Measurements from ENCODE around the gene FNBP1. TPM values are rescaled to one million over a fixed set of nuclear protein-coding genes. Genes with fewer than 3 reads are reported as not detected.

The FNBP1 gene
- 10 to 100 TPM; 30.4 to 51.8 TPM for total RNA-seq
- polyA plus RNA-seq (ENCODE audit: insufficient read length in 6 of 6) = 10 to 100 TPM; 33.3 to 40.5 (median 34.4) TPM
- long read RNA-seq, donor 1, partial matches to known transcripts = 44 of 44 reads
- long read RNA-seq, donor 1, other reads (novel, unspliced or antisense) = 0 of 44 reads
- long read RNA-seq, donor 2, partial matches to known transcripts = 20 of 20 reads
- long read RNA-seq, donor 2, other reads (novel, unspliced or antisense) = 0 of 20 reads
- long read RNA-seq, donor 3, full-length matches to known transcripts = 1 of 1 reads
- long read RNA-seq, donor 3, partial matches to known transcripts = 0 of 1 reads
- long read RNA-seq, donor 3, other reads (novel, unspliced or antisense) = 0 of 1 reads
- long read RNA-seq, donor 4, partial matches to known transcripts = 3 of 4 reads
- long read RNA-seq, donor 4, other reads (novel, unspliced or antisense) = 1 of 4 reads
- long read RNA-seq, donor 5, full-length matches to known transcripts = 2 of 14 reads
- long read RNA-seq, donor 5, partial matches to known transcripts = 7 of 14 reads
- long read RNA-seq, donor 5, other reads (novel, unspliced or antisense) = 5 of 14 reads
- long read RNA-seq, donor 6 = 0 reads
- long read RNA-seq, donor 7 = 0 reads
- long read RNA-seq, donor 8, partial matches to known transcripts = 0 of 7 reads
- long read RNA-seq, donor 8, other reads (novel, unspliced or antisense) = 7 of 7 reads
- long read RNA-seq, donor 9 = 0 reads
- long read RNA-seq, donor 10, partial matches to known transcripts = 11 of 16 reads
- long read RNA-seq, donor 10, other reads (novel, unspliced or antisense) = 5 of 16 reads
- long read RNA-seq, donor 11, partial matches to known transcripts = 12 of 12 reads
- long read RNA-seq, donor 11, other reads (novel, unspliced or antisense) = 0 of 12 reads
- long read RNA-seq, donor 12, full-length matches to known transcripts = 2 of 2 reads
- long read RNA-seq, donor 12, partial matches to known transcripts = 0 of 2 reads
- long read RNA-seq, donor 12, other reads (novel, unspliced or antisense) = 0 of 2 reads

DNA sequence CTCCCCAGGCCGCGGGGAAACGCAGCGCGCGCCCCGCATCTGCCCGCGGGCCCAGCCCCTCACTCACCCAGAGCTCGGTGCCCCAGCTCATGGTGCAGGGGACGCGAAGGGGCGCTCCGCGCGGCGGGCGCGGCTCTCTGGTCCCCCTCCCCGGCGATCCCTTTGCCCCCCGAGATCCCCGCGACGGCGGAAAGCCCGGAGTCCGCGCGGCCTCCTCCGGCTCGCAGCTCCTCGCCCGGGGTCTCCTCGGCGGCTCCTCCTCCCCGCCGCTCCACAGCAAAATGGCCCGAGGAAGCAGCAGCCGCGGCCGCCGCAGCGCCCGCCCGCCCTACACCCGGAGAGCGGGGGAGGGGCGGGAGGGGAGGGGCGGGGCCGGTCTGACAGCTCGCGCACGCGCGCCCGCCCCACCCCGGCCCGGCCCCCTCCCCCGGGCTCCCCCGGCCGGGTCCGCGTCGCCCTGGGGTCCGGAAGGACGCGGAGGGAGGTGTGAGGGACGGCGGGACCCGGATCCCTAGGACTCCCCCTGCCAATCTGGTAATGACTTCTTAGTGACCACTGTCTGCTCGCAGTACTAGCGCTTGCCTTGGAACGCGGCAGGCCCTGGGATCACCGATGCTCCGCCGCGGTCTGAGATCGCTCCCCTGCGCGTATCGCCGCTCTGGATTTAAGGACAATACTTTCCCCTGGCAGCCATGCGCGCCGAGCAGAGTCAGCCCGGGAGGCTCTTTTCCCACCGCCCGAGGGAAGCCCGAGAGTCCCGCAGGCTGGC, at the start of gene FNBP1:
TSS of gene FNBP1 (minus strand) at position 305 of the 769 bp plus-strand sequence. CDS start at position 91, 214 bp downstream.
- no peaks in the 10 kb centered on the region for H3K9me3 ChIP-seq
- DNase-seq (peak; percentile 79 to 94 (median 86)), ATAC-seq (peak; percentile 94)
- TF ChIP-seq, protein P1, sequence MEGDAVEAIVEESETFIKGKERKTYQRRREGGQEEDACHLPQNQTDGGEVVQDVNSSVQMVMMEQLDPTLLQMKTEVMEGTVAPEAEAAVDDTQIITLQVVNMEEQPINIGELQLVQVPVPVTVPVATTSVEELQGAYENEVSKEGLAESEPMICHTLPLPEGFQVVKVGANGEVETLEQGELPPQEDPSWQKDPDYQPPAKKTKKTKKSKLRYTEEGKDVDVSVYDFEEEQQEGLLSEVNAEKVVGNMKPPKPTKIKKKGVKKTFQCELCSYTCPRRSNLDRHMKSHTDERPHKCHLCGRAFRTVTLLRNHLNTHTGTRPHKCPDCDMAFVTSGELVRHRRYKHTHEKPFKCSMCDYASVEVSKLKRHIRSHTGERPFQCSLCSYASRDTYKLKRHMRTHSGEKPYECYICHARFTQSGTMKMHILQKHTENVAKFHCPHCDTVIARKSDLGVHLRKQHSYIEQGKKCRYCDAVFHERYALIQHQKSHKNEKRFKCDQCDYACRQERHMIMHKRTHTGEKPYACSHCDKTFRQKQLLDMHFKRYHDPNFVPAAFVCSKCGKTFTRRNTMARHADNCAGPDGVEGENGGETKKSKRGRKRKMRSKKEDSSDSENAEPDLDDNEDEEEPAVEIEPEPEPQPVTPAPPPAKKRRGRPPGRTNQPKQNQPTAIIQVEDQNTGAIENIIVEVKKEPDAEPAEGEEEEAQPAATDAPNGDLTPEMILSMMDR (IDR thresholded peaks at IDR 0.05) = no peak
- H3K4me3 ChIP-seq = peak within 1 kb of the TSS; percentile 67 to 85
- intact Hi-C loops (cut with DNase I) = loop anchor here in 1 of 2 donors (10.0 kb wide), 1 partner anchor 158 kb away; no protein-coding TSS in a partner anchor
- H3K27ac ChIP-seq = peak within 1 kb of the TSS; percentile 93 to 94
- H3K36me3 ChIP-seq = no peaks in the 10 kb centered on the region
- peaks cover 6 to 70% of the 10 kb centered on the region in 2 donors for H3K4me1 ChIP-seq
- no peaks in the 10 kb centered on the region for H3K27me3 ChIP-seq

DNA sequence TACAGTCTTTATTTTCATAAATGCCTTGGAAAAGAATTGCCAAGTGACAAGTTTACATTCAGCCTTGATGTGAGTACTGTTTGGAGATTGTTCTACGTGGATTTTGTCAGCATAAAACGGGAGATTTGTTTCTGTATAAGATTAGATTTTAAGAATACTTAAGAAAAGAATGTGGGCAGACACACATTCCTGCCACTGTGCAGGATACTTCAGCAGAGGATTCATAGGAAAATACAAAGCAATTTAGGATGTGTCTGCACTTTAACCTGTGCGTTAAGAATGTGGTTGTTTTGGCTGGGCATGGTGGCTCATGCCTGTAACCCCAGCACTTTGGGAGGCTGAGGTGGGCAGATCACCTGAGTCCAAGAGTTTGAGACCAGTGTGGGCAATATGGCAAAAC, 47.9 kb upstream of the FNBP1 start:
- H3K36me3 ChIP-seq = peaks cover 0 to 93% of the 10 kb centered on the region in 2 donors
- ATAC-seq = peak; percentile 67

DNA sequence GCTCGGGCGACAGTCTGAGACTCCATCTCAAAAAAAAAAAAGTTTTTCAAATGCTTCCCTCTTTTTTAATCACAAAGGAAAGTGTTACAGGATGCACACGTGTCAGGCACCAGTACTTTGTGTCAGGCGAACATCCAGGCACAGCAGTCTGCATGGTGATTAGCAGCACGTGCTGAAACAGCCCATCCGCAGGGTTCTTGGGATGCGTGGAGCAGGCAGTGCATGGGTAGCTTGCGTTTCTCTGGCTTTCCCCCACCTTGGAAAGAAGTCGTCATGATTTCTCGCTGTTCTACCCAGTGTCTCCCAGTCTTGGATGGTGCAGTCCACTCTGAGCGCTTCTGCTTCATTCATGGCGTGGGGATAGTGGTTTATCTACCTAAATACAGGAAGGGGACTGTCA, 46.2 kb upstream of the FNBP1 start:
- no peak overlapping the region for H3K4me3 ChIP-seq
- ATAC-seq (no peak), DNase-seq (no peak)
- H3K4me1 ChIP-seq = no peaks in the 10 kb centered on the region
- no peaks in the 10 kb centered on the region for H3K9me3 ChIP-seq
- peaks cover 0 to 85% of the 10 kb centered on the region in 2 donors for H3K36me3 ChIP-seq
- no peaks in the 10 kb centered on the region for H3K27me3 ChIP-seq
- TF ChIP-seq, protein P1 (IDR thresholded peaks at IDR 0.05) = no peak
- H3K27ac ChIP-seq = no peak overlapping the region
- intact Hi-C loops (cut with DNase I) = no loop called here

More for the DNA sequence above, 47.9 kb upstream of the FNBP1 start:
- TF ChIP-seq, protein P1 (IDR thresholded peaks at IDR 0.05) = no peak
- Histone ChIP-seq H3K27ac (no peak overlapping the region), H3K4me1 (no peaks in the 10 kb centered on the region), H3K27me3 (no peaks in the 10 kb centered on the region), H3K9me3 (no peaks in the 10 kb centered on the region), H3K4me3 (no peak overlapping the region)
- DNase-seq = no peak
- intact Hi-C loops (cut with DNase I) = no loop called here

DNA sequence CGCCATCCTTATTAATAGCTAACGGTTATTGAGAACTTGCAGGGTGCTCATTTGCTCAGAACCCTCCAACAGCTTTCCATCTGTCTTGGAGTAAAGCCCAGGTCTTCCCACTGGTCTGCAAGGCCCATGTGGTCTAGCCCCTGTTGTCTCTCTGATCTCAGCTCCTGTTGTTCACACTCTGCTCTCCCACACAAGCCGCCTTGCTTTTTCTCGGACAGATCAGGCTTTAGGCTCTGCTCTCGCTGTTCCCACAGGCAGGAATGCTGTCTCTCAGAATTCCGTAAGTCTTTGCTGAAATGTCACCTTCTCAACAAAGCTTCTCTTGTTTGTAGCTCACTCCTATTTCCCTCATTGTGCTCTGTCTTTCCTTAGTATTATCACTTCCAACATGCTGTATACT, 45.1 kb upstream of the FNBP1 start:
- peaks cover 0 to 85% of the 10 kb centered on the region in 2 donors for H3K36me3 ChIP-seq
- TF ChIP-seq, protein P1 (IDR thresholded peaks at IDR 0.05) = no peak
- no peak overlapping the region for H3K4me3 ChIP-seq
- no peaks in the 10 kb centered on the region for H3K9me3 ChIP-seq
- no peak overlapping the region for H3K27ac ChIP-seq
- intact Hi-C loops (cut with DNase I) = no loop called here
- ATAC-seq = no peak
- no peaks in the 10 kb centered on the region for H3K4me1 ChIP-seq
- H3K27me3 ChIP-seq = no peaks in the 10 kb centered on the region
- DNase-seq = no peak

All from left lung (tissue), 14 donors.